ENCODE data around the gene SSBP3. TPM values are rescaled to one million over a fixed set of nuclear protein-coding genes. Genes with fewer than 3 reads are reported as not detected.

Gene SSBP3
- total and polyA plus RNA-seq, 2 of the 13 experiments (the other 11 are each of a cell fraction or from before 2014, with no cell fraction given): 8.5 to 17.6 TPM

DNA sequence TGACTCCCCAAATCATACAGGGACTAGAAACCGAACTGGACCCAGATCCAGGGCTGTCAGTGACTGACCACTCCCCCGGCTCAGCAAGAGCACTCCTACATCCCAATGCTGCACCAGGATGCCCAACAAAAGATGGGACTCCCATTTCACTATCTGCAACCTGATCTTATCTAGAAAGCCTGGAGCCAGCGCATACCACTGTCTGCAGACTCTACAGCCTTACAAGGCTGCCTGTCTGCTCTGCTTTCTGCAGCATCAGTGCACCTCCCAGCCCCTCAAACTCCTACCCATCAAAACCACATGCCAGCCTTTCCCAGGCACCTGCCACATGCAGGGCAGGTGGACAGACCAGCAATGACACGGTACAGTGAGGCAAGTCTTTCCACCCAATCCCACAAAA is 52.2 kb downstream of the SSBP3 start:
- Histone ChIP-seq H3K4me3 (replicated peaks in 1 of 3; ENCODE audit: insufficient read depth in 1 of 3, low read depth in 2 of 3, low read length in 3 of 3) (no peak overlapping the region), H3K27ac (ENCODE audit: extremely low read length, insufficient read depth, low read length) (peak overlapping the region; percentile 66), H3K9me3 (ENCODE audit: low read length) (no peaks in the 10 kb centered on the region), H3K27me3 (ENCODE audit: control insufficient read depth in 1 of 2, insufficient read depth in 2 of 2, low read length in 2 of 2) (no peaks in the 10 kb centered on the region), H4K20me1 (ENCODE audit: insufficient read depth, low read length) (no peaks in the 10 kb centered on the region), H3K4me1 (ENCODE audit: insufficient read depth, low read length) (peaks cover 56% of the 10 kb centered on the region), H2AFZ (ENCODE audit: low read length) (no peak overlapping the region), H3K9ac (ENCODE audit: insufficient read depth, low read depth, low read length) (no peak overlapping the region), H3K4me2 (ENCODE audit: low read depth, low read length) (no peak overlapping the region), H3K36me3 (replicated peaks in 1 of 2; ENCODE audit: control insufficient read depth in 1 of 2, insufficient read depth in 2 of 2, low read length in 2 of 2) (peaks cover 2 to 11% of the 10 kb centered on the region in 2 experiments; a peak in 3 of 5 replicates), H3K79me2 (ENCODE audit: insufficient read depth, low read length) (peaks cover 8% of the 10 kb centered on the region)
- FAIRE-seq: no peak
- no peak for DNase-seq (ENCODE audit: low spot score)
- CTCF ChIA-PET (ENCODE audit: low intra/inter-chr PET ratio, low total read pairs): no interaction called here
- WGBS (ENCODE audit: low lambda C conversion rate): 98% methylated on average over 4 of the region's 4 CpGs
- TF ChIP-seq GABPA (IDR thresholded peaks at IDR 0.05; ENCODE audit: low read depth, low read length): no peak
- TF ChIP-seq GABPA (CRISPR knock-in tag; IDR thresholded peaks at IDR 0.05; ENCODE audit: low read depth): no peak
- 0 out of 2 replicates have a peak, but pooled peaks have one; percentile 52 for TF ChIP-seq ZNF468 (CRISPR knock-in tag; IDR thresholded peaks at IDR 0.05)
- TF ChIP-seq, protein P1, sequence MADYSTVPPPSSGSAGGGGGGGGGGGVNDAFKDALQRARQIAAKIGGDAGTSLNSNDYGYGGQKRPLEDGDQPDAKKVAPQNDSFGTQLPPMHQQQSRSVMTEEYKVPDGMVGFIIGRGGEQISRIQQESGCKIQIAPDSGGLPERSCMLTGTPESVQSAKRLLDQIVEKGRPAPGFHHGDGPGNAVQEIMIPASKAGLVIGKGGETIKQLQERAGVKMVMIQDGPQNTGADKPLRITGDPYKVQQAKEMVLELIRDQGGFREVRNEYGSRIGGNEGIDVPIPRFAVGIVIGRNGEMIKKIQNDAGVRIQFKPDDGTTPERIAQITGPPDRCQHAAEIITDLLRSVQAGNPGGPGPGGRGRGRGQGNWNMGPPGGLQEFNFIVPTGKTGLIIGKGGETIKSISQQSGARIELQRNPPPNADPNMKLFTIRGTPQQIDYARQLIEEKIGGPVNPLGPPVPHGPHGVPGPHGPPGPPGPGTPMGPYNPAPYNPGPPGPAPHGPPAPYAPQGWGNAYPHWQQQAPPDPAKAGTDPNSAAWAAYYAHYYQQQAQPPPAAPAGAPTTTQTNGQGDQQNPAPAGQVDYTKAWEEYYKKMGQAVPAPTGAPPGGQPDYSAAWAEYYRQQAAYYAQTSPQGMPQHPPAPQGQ (CRISPR knock-in tag; IDR thresholded peaks at IDR 0.05; ENCODE audit: borderline replicate concordance): no peak
- no peak for TF ChIP-seq ZNF775 (CRISPR knock-in tag; IDR thresholded peaks at IDR 0.05; ENCODE audit: borderline replicate concordance)
- in situ Hi-C loops (cut with HindIII; ENCODE audit: extremely low pct_ligation_motif_present, low pct_unique_long_range_greater_than_20kb) (no loop called here), intact Hi-C loops (cut with micrococcal nuclease; ENCODE audit: unreplicated experiment) (no loop called here)
- no TSS peak for BruUV-seq (replicated peaks)
- POLR2A ChIA-PET: no interaction called here
- ATAC-seq: no peak

DNA sequence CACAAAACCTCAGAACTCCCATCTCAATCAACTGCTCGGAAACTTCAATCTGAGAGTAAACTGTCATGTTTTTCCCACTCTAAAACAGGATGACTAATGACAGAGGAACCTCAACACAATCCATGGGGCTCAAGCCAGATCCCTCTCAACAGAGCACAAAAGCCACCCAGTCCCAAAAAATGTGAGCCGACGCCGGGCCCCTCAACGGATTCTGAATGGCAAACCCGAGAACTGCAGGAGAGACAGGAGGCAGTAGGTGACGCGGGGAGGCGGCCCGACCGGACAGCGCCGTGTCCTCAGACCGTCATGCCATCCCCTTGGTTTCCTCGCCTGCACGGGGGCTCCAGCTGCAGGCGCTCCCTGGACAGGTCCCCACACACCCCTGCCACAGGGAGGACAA is 53.4 kb downstream of the SSBP3 start:
- no peak for FAIRE-seq
- H3K4me2 ChIP-seq (ENCODE audit: low read depth, low read length): no peak overlapping the region
- no peaks in the 10 kb centered on the region for H3K9me3 ChIP-seq (ENCODE audit: low read length)
- intact Hi-C loops (cut with micrococcal nuclease; ENCODE audit: unreplicated experiment): no loop called here
- no peak overlapping the region for H2AFZ ChIP-seq (ENCODE audit: low read length)
- ChIA-PET CTCF (ENCODE audit: low intra/inter-chr PET ratio, low total read pairs) (no interaction called here), POLR2A (no interaction called here)
- ATAC-seq: no peak
- H3K4me1 ChIP-seq (ENCODE audit: insufficient read depth, low read length): peaks cover 66% of the 10 kb centered on the region
- TF ChIP-seq ZNF263 (CRISPR knock-in tag; IDR thresholded peaks at IDR 0.05): no peak
- no peak for TF ChIP-seq NCOR1 (IDR thresholded peaks at IDR 0.05; ENCODE audit: borderline replicate concordance, low read length)
- no peak for TF ChIP-seq HMG20B (CRISPR knock-in tag; conservative IDR thresholded peaks at IDR 0.05)
- TF ChIP-seq HHEX (CRISPR knock-in tag; IDR thresholded peaks at IDR 0.05): no peak
- no peak for TF ChIP-seq ZKSCAN8 (CRISPR knock-in tag; IDR thresholded peaks at IDR 0.05; ENCODE audit: borderline replicate concordance)
- TF ChIP-seq, protein P2, sequence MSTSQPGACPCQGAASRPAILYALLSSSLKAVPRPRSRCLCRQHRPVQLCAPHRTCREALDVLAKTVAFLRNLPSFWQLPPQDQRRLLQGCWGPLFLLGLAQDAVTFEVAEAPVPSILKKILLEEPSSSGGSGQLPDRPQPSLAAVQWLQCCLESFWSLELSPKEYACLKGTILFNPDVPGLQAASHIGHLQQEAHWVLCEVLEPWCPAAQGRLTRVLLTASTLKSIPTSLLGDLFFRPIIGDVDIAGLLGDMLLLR (CRISPR knock-in tag; IDR thresholded peaks at IDR 0.05): no peak
- TF ChIP-seq THYN1 (CRISPR knock-in tag; IDR thresholded peaks at IDR 0.05; ENCODE audit: borderline replicate concordance, low read depth): no peak
- TF ChIP-seq KAT2B (IDR thresholded peaks at IDR 0.05; ENCODE audit: borderline replicate concordance, low read depth, low read length): no peak
- TF ChIP-seq, protein P3, sequence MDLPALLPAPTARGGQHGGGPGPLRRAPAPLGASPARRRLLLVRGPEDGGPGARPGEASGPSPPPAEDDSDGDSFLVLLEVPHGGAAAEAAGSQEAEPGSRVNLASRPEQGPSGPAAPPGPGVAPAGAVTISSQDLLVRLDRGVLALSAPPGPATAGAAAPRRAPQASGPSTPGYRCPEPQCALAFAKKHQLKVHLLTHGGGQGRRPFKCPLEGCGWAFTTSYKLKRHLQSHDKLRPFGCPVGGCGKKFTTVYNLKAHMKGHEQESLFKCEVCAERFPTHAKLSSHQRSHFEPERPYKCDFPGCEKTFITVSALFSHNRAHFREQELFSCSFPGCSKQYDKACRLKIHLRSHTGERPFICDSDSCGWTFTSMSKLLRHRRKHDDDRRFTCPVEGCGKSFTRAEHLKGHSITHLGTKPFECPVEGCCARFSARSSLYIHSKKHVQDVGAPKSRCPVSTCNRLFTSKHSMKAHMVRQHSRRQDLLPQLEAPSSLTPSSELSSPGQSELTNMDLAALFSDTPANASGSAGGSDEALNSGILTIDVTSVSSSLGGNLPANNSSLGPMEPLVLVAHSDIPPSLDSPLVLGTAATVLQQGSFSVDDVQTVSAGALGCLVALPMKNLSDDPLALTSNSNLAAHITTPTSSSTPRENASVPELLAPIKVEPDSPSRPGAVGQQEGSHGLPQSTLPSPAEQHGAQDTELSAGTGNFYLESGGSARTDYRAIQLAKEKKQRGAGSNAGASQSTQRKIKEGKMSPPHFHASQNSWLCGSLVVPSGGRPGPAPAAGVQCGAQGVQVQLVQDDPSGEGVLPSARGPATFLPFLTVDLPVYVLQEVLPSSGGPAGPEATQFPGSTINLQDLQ (CRISPR knock-in tag; IDR thresholded peaks at IDR 0.05): no peak
- H3K27ac ChIP-seq (ENCODE audit: extremely low read length, insufficient read depth, low read length): no peak overlapping the region
- H4K20me1 ChIP-seq (ENCODE audit: insufficient read depth, low read length): no peaks in the 10 kb centered on the region
- peaks cover 8% of the 10 kb centered on the region for H3K79me2 ChIP-seq (ENCODE audit: insufficient read depth, low read length)
- DNase-seq (ENCODE audit: low spot score): no peak
- WGBS (ENCODE audit: low lambda C conversion rate): 93% methylated on average over 15 of the region's 17 CpGs
- no peaks in the 10 kb centered on the region for H3K27me3 ChIP-seq (ENCODE audit: control insufficient read depth in 1 of 2, insufficient read depth in 2 of 2, low read length in 2 of 2)
- H3K4me3 ChIP-seq (replicated peaks in 1 of 3; ENCODE audit: insufficient read depth in 1 of 3, low read depth in 2 of 3, low read length in 3 of 3): no peak overlapping the region
- BruUV-seq (replicated peaks): no TSS peak
- no peak overlapping the region for H3K9ac ChIP-seq (ENCODE audit: insufficient read depth, low read depth, low read length)
- peaks cover 0 to 2% of the 10 kb centered on the region in 2 experiments; a peak in 1 of 5 replicates for H3K36me3 ChIP-seq (replicated peaks in 1 of 2; ENCODE audit: control insufficient read depth in 1 of 2, insufficient read depth in 2 of 2, low read length in 2 of 2)
- in situ Hi-C loops (cut with HindIII; ENCODE audit: extremely low pct_ligation_motif_present, low pct_unique_long_range_greater_than_20kb): no loop called here
